HCT116 (cell line): ENCODE measurements around the gene ARID3A. TPM values are rescaled to one million over a fixed set of nuclear protein-coding genes. Genes with fewer than 3 reads are reported as not detected.

Experiments
- ATAC-seq: fragments of 200-7000 bp; cut with Tn5 transposase; 2 replicates; pipeline ENCODE4 v1.9.1; 2020; ENCODE audit warnings: mild to moderate bottlenecking, moderate library complexity
- BruUV-seq: library from RNA; stranded (reverse); fragments of 400-500 nt; replicated peaks from 2 replicates; lab custom pipeline; 2021; lab: Mats Ljungman, UMichigan
- CTCF ChIA-PET: fragments of 300-600 bp; sonication (Branson Sonifier 250); formaldehyde crosslinking; loops from one replicate; lab custom pipeline; 2021; ENCODE audit warnings: antibody characterized with exemption; lab: Charles Lee
- POLR2A ChIA-PET: fragments of 300-600, 350-600 bp; sonication (Branson Sonifier 250); formaldehyde crosslinking; loops from one replicate; lab custom pipeline; 2021; ENCODE audit warnings: antibody characterized with exemption; lab: Charles Lee
- RAD21 ChIA-PET, 2 experiments: fragments of 300-600 bp; sonication (Branson Sonifier 250); formaldehyde crosslinking; loops; one replicate each; lab custom pipeline; 2023; ENCODE audit warnings: low total read pairs in 2 of 2; ENCODE audit not compliant: uncharacterized antibody in 2 of 2, unreplicated experiment in 2 of 2, low non-redundant PET in 1 of 2; lab: Charles Lee
- DNase-seq: peaks from one replicate; pipeline ENCODE4 v3.0.0-alpha.2; 2010; ENCODE audit warnings: low read depth, low spot score
- H2AFZ ChIP-seq: fragments of 200-600 bp; shearing (Covaris generic), sonication (generic); 2 replicates; pipeline ENCODE4 v1.6.1; 2017; ENCODE audit warnings: low read depth, mixed run types, mixed read lengths, antibody characterized with exemption, low read length; ENCODE audit not compliant: poor library complexity, severe bottlenecking
- H3K27ac ChIP-seq: 2 replicates; pipeline ENCODE4 v1.5.1; 2012; ENCODE audit warnings: low read depth, low read length
- H3K27me3 ChIP-seq: fragments of 200-600 bp; sonication (generic); 2 replicates; pipeline ENCODE4 v1.6.1; 2016; ENCODE audit warnings: mixed run types, low read length, mixed read lengths; ENCODE audit not compliant: insufficient read depth
- H3K36me3 ChIP-seq, 2 experiments: fragments of 200-500 bp in 1 of 2; fragments of 200-600 bp in 1 of 2; sonication (Bioruptor generic) in 1 of 2; sonication (generic) in 1 of 2; 2 replicates each; pipeline versions ENCODE4 v1.5.1 to v1.6.1; 2014 to 2016; ENCODE audit warnings: low read length in 2 of 2, inconsistent platforms in 1 of 2, mixed read lengths in 1 of 2, mixed run types in 1 of 2; ENCODE audit not compliant: insufficient read depth in 2 of 2, control insufficient read depth in 1 of 2
- H3K4me1 ChIP-seq, 2 experiments: fragments of 200-600 bp in 1 of 2; sonication (generic) in 1 of 2; 2 replicates each; pipeline versions ENCODE4 v1.5.1 to v1.6.1; 2012 to 2017; ENCODE audit warnings: low read length in 2 of 2, inconsistent platforms in 1 of 2, mild to moderate bottlenecking in 1 of 2, mixed read lengths in 1 of 2, mixed run types in 1 of 2, moderate library complexity in 1 of 2; ENCODE audit not compliant: insufficient read depth in 2 of 2, control insufficient read depth in 1 of 2
- H3K4me2 ChIP-seq: fragments of 200-600 bp; sonication (generic); 2 replicates; pipeline ENCODE4 v1.6.1; 2017; ENCODE audit warnings: mixed run types, low read length, mixed read lengths
- H3K4me3 ChIP-seq, 2 experiments: fragments of 200-600 bp in 1 of 2; sonication (generic) in 1 of 2; replicated peaks in 1 of 2; 2 replicates each; pipeline ENCODE4 v1.5.1; 2011 to 2016; ENCODE audit warnings: low read length in 2 of 2, control low read depth in 1 of 2, low read depth in 1 of 2, mild to moderate bottlenecking in 1 of 2, mixed read lengths in 1 of 2, mixed run types in 1 of 2
- H3K79me2 ChIP-seq: fragments of 200-600 bp; sonication (generic); 2 replicates; pipeline ENCODE4 v1.6.1; 2017; ENCODE audit warnings: mild to moderate bottlenecking, mixed run types, low read length, moderate library complexity, mixed read lengths; ENCODE audit not compliant: insufficient read depth
- H3K9ac ChIP-seq: fragments of 200-600 bp; sonication (generic); 2 replicates; pipeline ENCODE4 v1.6.1; 2016; ENCODE audit warnings: low read length, mixed read lengths
- H3K9me2 ChIP-seq: fragments of 200-600 bp; sonication (generic), shearing (Covaris generic); 2 replicates; pipeline ENCODE4 v1.6.1; 2017; ENCODE audit warnings: mixed run types, mild to moderate bottlenecking, moderate library complexity; ENCODE audit not compliant: insufficient read depth
- H3K9me3 ChIP-seq, 2 experiments: fragments of 200-500 bp in 1 of 2; fragments of 200-600 bp in 1 of 2; sonication (Bioruptor generic) in 1 of 2; sonication (generic) in 1 of 2; 2 replicates each; pipeline ENCODE4 v1.6.1; 2014 to 2017; ENCODE audit warnings: low read length in 2 of 2, mixed read lengths in 2 of 2, inconsistent platforms in 1 of 2, low read depth in 1 of 2, mild to moderate bottlenecking in 1 of 2, mixed run types in 1 of 2, moderate library complexity in 1 of 2; ENCODE audit not compliant: control insufficient read depth in 1 of 2, insufficient read depth in 1 of 2
- H4K20me1 ChIP-seq: fragments of 200-600 bp; sonication (generic), shearing (Covaris generic); 2 replicates; pipeline ENCODE4 v1.6.1; 2017; ENCODE audit warnings: mixed run types, mild to moderate bottlenecking, moderate library complexity; ENCODE audit not compliant: insufficient read depth
- CBX3 ChIP-seq: IDR thresholded peaks from 2 replicates; pipeline ENCODE4 v1.6.1; 2012; ENCODE audit warnings: low read depth
- CEBPB ChIP-seq: IDR thresholded peaks from 2 replicates; pipeline ENCODE4 v1.6.1; 2012; ENCODE audit warnings: low read depth
- EGR1 ChIP-seq: IDR thresholded peaks from 2 replicates; pipeline ENCODE4 v1.6.1; 2012; ENCODE audit warnings: low read depth
- ELF1 ChIP-seq: IDR thresholded peaks from 2 replicates; pipeline ENCODE4 v1.6.1; 2012; ENCODE audit warnings: low read depth, borderline replicate concordance
- EZH2 ChIP-seq: fragments of 200-600 bp; sonication (generic); IDR thresholded peaks from 2 replicates; pipeline ENCODE4 v1.6.1; 2017; ENCODE audit warnings: antibody characterized with exemption, mixed run types
- EZH2phosphoT487 ChIP-seq: fragments of 200-600 bp; IDR thresholded peaks from 2 replicates; pipeline ENCODE4 v1.6.1; 2018; ENCODE audit warnings: antibody characterized with exemption, borderline replicate concordance
- FOSL1 ChIP-seq: IDR thresholded peaks from 2 replicates; pipeline ENCODE4 v1.6.1; 2012; ENCODE audit warnings: low read depth
- MAX ChIP-seq: IDR thresholded peaks from 2 replicates; pipeline ENCODE4 v1.6.1; 2012
- RAD21 ChIP-seq: IDR thresholded peaks from 2 replicates; pipeline ENCODE4 v1.6.1; 2012; ENCODE audit warnings: low read depth, mild to moderate bottlenecking
- SP1 ChIP-seq: IDR thresholded peaks from 2 replicates; pipeline ENCODE4 v1.6.1; 2012; ENCODE audit warnings: low read depth
- SRF ChIP-seq: IDR thresholded peaks from 2 replicates; pipeline ENCODE4 v1.6.1; 2012; ENCODE audit warnings: low read depth
- TCF7L2 ChIP-seq: IDR thresholded peaks from 2 replicates; pipeline ENCODE4 v1.7.0; 2011; ENCODE audit warnings: borderline replicate concordance, inconsistent platforms; ENCODE audit not compliant: insufficient read depth, insufficient read length; ENCODE audit errors: extremely low read depth
- YY1 ChIP-seq: IDR thresholded peaks from 2 replicates; pipeline ENCODE4 v1.6.1; 2011; ENCODE audit warnings: low read length, low read depth, moderate library complexity, mild to moderate bottlenecking; ENCODE audit not compliant: insufficient replicate concordance; ENCODE audit errors: extremely low read depth
- ZBTB33 ChIP-seq: IDR thresholded peaks from 2 replicates; pipeline ENCODE4 v1.6.1; 2011; ENCODE audit warnings: mild to moderate bottlenecking, low read length, moderate library complexity; ENCODE audit not compliant: insufficient replicate concordance; ENCODE audit errors: extremely low read depth
- ZNF274 ChIP-seq: fragments of 200-500 bp; sonication (Bioruptor generic); IDR thresholded peaks from 2 replicates; pipeline ENCODE4 v1.6.1; 2014; ENCODE audit warnings: mild to moderate bottlenecking, low read depth, low read length, inconsistent platforms
- intact Hi-C: fragments of 100-400 bp; cut with micrococcal nuclease; formaldehyde crosslinking; loops from 2 replicates; pipeline ENCODE4 v1.10.0; 2022
- total RNA-seq: library from RNA; stranded (reverse); gene quantifications from one replicate; pipeline ENCODE4 v1.2.1, GENCODE V29; 2021; ENCODE audit not compliant: unreplicated experiment

ARID3A gene
- total RNA-seq, 1 experiment from 2014 or later, result 21.8 TPM

DNA sequence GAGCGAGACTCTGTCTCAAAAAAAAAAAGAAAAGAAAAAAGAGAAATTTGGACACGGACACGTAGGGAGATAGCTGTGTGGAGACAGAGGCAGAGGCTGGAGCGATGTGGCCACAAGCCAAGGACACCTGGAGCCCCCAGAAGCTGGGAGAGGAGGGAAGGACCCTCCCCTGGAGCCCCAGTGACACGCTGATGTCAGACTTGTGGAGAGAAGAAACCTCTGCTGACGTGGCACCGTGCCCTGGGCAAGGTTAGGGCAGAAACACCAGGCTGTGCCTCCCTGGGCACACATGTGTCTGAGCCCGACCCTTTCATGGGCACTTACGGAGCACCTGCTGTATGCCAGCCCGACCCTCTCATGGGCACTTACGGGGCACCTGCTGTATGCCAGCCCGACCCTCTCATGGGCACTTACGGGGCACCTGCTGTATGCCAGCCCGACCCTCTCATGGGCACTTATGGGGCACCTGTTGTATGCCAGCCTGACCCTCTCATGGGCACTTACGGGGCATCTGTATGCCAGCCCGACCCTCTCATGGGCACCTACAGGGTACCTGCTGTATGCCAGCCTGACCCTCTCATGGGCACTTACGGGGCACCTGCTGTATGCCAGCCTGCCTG is 17.8 kb downstream of the ARID3A start (continued):
- TF ChIP-seq ZBTB33 (no peak), EZH2 (no peak), EGR1 (no peak)

- TF ChIP-seq RAD21, result no peak
- TF ChIP-seq SP1, result no peak
- no peak for TF ChIP-seq CEBPB
- no peak for TF ChIP-seq MAX
- TF ChIP-seq ZNF274, result no peak
- TF ChIP-seq TCF7L2, result no peak
- TF ChIP-seq ELF1, result no peak
- TF ChIP-seq EZH2phosphoT487, result no peak
- no peak for TF ChIP-seq SRF
- no peak for TF ChIP-seq FOSL1
- TF ChIP-seq CBX3, result no peak
- TF ChIP-seq YY1, result no peak
- no peak overlapping the region for H3K9ac ChIP-seq
- no peak for ATAC-seq
- RAD21 ChIA-PET, result no interaction called here
- CTCF ChIA-PET, result no interaction called here
- H3K79me2 ChIP-seq, result peaks cover 11% of the 10 kb centered on the region; the same call in 1 of the 2 replicates
- H3K9me2 ChIP-seq, result no peaks in the 10 kb centered on the region
- no peak for DNase-seq
- no peaks in the 10 kb centered on the region for H3K27me3 ChIP-seq
- intact Hi-C loops, result no loop called here
- no peaks in the 10 kb centered on the region; a peak in 1 of 4 replicates for H3K36me3 ChIP-seq
- H3K4me2 ChIP-seq, result no peak overlapping the region
- POLR2A ChIA-PET, result no interaction called here
- H3K4me3 ChIP-seq, result no peak overlapping the region
- H4K20me1 ChIP-seq, result no peaks in the 10 kb centered on the region
- H2AFZ ChIP-seq, result no peak overlapping the region
- BruUV-seq, result no TSS peak
- H3K4me1 ChIP-seq, result peaks cover 29 to 43% of the 10 kb centered on the region in 2 experiments
- no peaks in the 10 kb centered on the region for H3K9me3 ChIP-seq
- H3K27ac ChIP-seq, result no peak overlapping the region
Observed at GRCh38 chr19:944171-944567, 18.3 kb downstream of the ARID3A start.
